Transverse colon (tissue), 4 donors: ENCODE measurements around the gene SLC4A5. TPM values are rescaled to one million over a fixed set of nuclear protein-coding genes. Genes with fewer than 3 reads are reported as not detected.
"Not testable (repeated sequence)": the region's sequence is repeated elsewhere in the genome, so short reads cannot be mapped to it uniquely, and the experiment has no call there.

Experiments
- DNase-seq: peaks from one replicate; pipeline ENCODE4 v3.0.0-alpha.2; 2019
- H3K27ac ChIP-seq, 4 donors: fragments of 200-600 bp; sonication (generic); 2 replicates each; pipeline ENCODE4 v1.5.1; 2016 to 2018; ENCODE audit warnings: inconsistent platforms in 4 of 4
- H3K27me3 ChIP-seq: fragments of 200-600 bp; sonication (generic); 2 replicates; pipeline ENCODE4 v1.5.1; 2017; ENCODE audit warnings: inconsistent platforms
- H3K36me3 ChIP-seq, 4 donors: fragments of 200-600 bp; sonication (generic); 2 replicates each; pipeline ENCODE4 v1.5.1; 2017 to 2019; ENCODE audit warnings: inconsistent platforms in 4 of 4
- H3K4me1 ChIP-seq, 4 donors: fragments of 200-600 bp; sonication (generic); 2 replicates each; pipeline ENCODE4 v1.5.1; 2017 to 2020; ENCODE audit warnings: inconsistent platforms in 4 of 4
- H3K4me3 ChIP-seq, 4 donors: fragments of 200-600 bp; sonication (generic); 1 replicate in 1 of 4; 2 replicates in 3 of 4; pipeline versions ENCODE4 v1.5.1 to v1.6.1; 2017 to 2019; ENCODE audit warnings: inconsistent platforms in 4 of 4
- H3K9me3 ChIP-seq, 2 donors: fragments of 200-600 bp; sonication (generic); 2 replicates each; pipeline ENCODE4 v1.5.1; 2017 to 2019; ENCODE audit warnings: inconsistent platforms in 2 of 2
- EP300 ChIP-seq: sonication (generic); formaldehyde crosslinking; IDR thresholded peaks from one replicate; pipeline ENCODE4 v1.6.1; 2017; ENCODE audit warnings: antibody characterized with exemption, low read depth
- POLR2A ChIP-seq: fragments of 450-650 bp; IDR thresholded peaks from one replicate; pipeline ENCODE4 v1.6.1; 2016; ENCODE audit warnings: antibody characterized with exemption, mild to moderate bottlenecking, moderate library complexity
- POLR2AphosphoS5 ChIP-seq, 3 donors: sonication (generic); formaldehyde crosslinking; IDR thresholded peaks; one replicate each; pipeline ENCODE4 v1.6.1; 2016; ENCODE audit warnings: antibody characterized with exemption in 3 of 3
- WGBS, 2 donors: methylation state at CpG; one replicate each; pipeline ENCODE4 v1.1.5; 2018; ENCODE audit warnings: low coverage in 1 of 2; 5-methylcytosine and 5-hydroxymethylcytosine counted together
- in situ Hi-C, 4 donors: fragments of 200-750 bp; cut with MboI; loops; one replicate each; pipeline versions ENCODE4 v1.15.0 to v1.15.1; 2017; ENCODE audit warnings: low sequenced_read_pairs in 3 of 4, low pct_ligation_motif_present in 1 of 4, low pct_unique_long_range_greater_than_20kb in 1 of 4
- intact Hi-C: fragments of 100-400 bp; cut with DNase I; formaldehyde crosslinking; loops from one replicate; pipeline ENCODE4 v1.15.1; 2023; ENCODE audit warnings: low total_unique reads
- total RNA-seq, 4 donors: library from RNA; depleted of rRNA; stranded (reverse); fragments of >200 nt; gene quantifications; one replicate each; pipeline ENCODE4 v1.1.0, GENCODE V29; 2016
- TF ChIP-seq, protein P1 (sequence below), 5 experiments: fragments of 200-600 bp in 3 of 5; fragments of 450-650 bp in 2 of 5; sonication (generic) in 3 of 5; IDR thresholded peaks; 1 replicate in 2 of 5; 2 replicates in 3 of 5; pipeline ENCODE4 v1.5.1; 2016 to 2017; ENCODE audit warnings: antibody characterized with exemption in 5 of 5, inconsistent platforms in 3 of 5, mild to moderate bottlenecking in 2 of 5, moderate library complexity in 1 of 5

SLC4A5 gene
- total RNA-seq, 4 donors from 2014 or later = 0.37 to 6.1 (median 3.5) TPM

- intact Hi-C loops = no loop called here
- Histone ChIP-seq H3K27ac (no peak overlapping the region), H3K4me3 (no peak overlapping the region), H3K4me1 (peaks cover 3 to 10% (median 8%) of the 10 kb centered on the region in 4 donors), H3K36me3 (no peaks in the 10 kb centered on the region), H3K9me3 (no peaks in the 10 kb centered on the region), H3K27me3 (no peaks in the 10 kb centered on the region)
- in situ Hi-C loops = no loop called here
- no peak for DNase-seq
- WGBS, 2 donors = 60 to 79% methylated on average over 1 of the region's 1 CpG
- TF ChIP-seq, protein P1, sequence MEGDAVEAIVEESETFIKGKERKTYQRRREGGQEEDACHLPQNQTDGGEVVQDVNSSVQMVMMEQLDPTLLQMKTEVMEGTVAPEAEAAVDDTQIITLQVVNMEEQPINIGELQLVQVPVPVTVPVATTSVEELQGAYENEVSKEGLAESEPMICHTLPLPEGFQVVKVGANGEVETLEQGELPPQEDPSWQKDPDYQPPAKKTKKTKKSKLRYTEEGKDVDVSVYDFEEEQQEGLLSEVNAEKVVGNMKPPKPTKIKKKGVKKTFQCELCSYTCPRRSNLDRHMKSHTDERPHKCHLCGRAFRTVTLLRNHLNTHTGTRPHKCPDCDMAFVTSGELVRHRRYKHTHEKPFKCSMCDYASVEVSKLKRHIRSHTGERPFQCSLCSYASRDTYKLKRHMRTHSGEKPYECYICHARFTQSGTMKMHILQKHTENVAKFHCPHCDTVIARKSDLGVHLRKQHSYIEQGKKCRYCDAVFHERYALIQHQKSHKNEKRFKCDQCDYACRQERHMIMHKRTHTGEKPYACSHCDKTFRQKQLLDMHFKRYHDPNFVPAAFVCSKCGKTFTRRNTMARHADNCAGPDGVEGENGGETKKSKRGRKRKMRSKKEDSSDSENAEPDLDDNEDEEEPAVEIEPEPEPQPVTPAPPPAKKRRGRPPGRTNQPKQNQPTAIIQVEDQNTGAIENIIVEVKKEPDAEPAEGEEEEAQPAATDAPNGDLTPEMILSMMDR (IDR thresholded peaks at IDR 0.05) = no peak
- no peak for TF ChIP-seq EP300
- TF ChIP-seq POLR2A = no peak
- TF ChIP-seq POLR2AphosphoS5 (IDR thresholded peaks at IDR 0.05) = no peak
Measured at GRCh38 chr2:74194799-74195198, 148.4 kb downstream of the SLC4A5 start.

- H3K4me3 ChIP-seq = no peak overlapping the region
- in situ Hi-C loops = no loop called here
- intact Hi-C loops = no loop called here
- no peaks in the 10 kb centered on the region for H3K9me3 ChIP-seq
- TF ChIP-seq EP300 (no peak), POLR2A (no peak)
- 72 to 92% methylated on average over 2 to 6 of the region's 6 CpGs for WGBS, 2 donors
- H3K27me3 ChIP-seq = no peaks in the 10 kb centered on the region
- H3K27ac ChIP-seq = no peak overlapping the region
- H3K4me1 ChIP-seq = no peaks in the 10 kb centered on the region
- DNase-seq = no peak
- H3K36me3 ChIP-seq = no peaks in the 10 kb centered on the region
Measured at GRCh38 chr2:74191596-74192380, 151.4 kb downstream of the SLC4A5 start.

- intact Hi-C loops (no loop called here), in situ Hi-C loops (no loop called here)
- WGBS, 2 donors = 93 to 97% methylated on average over 3 of the region's 3 CpGs
- Histone ChIP-seq H3K27me3 (no peaks in the 10 kb centered on the region), H3K9me3 (no peaks in the 10 kb centered on the region), H3K27ac (no peak overlapping the region), H3K36me3 (no peaks in the 10 kb centered on the region), H3K4me3 (no peak overlapping the region), H3K4me1 (no peaks in the 10 kb centered on the region)
- no peak for DNase-seq
- TF ChIP-seq EP300 = no peak
- no peak for TF ChIP-seq POLR2AphosphoS5 (IDR thresholded peaks at IDR 0.05)
- TF ChIP-seq POLR2A = no peak
- TF ChIP-seq, protein P1 (IDR thresholded peaks at IDR 0.05) = no peak
Measured at GRCh38 chr2:74188696-74189095, 154.5 kb downstream of the SLC4A5 start.

DNA sequence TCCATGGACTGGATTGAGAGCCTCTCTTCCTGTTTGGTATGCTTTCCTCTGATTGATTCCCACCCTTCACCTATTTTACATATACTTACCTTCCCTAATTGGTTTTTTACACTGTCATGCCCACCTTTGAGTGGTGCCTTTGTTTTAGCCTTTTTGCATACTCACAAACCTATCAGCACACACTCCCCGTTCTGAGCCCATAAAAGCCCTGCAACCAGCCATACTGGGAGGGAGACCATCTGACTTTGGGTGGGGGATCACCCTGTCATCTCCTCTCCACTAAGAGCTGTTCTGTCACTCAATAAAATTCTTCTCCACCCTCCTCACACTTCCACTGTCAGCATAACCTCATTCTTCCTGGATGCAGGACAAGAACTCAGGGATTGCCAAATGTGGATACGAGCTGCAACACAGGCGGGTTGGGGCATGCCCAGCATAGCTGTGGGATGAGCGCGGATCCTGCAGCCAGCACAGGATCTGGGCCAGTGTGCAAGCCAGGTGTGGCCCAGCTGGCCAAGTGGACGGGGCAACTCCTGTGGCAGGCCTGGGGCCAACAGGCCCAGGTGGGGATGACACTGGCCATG lies 155.1 kb downstream of the SLC4A5 start:
- Histone ChIP-seq H3K27me3 (no peaks in the 10 kb centered on the region), H3K36me3 (no peaks in the 10 kb centered on the region), H3K27ac (no peak overlapping the region), H3K4me3 (no peak overlapping the region), H3K9me3 (no peaks in the 10 kb centered on the region), H3K4me1 (no peaks in the 10 kb centered on the region)
- 83 to 92% methylated on average over 1 to 6 of the region's 6 CpGs for WGBS, 2 donors
- TF ChIP-seq POLR2A (no peak), POLR2AphosphoS5 (IDR thresholded peaks at IDR 0.05) (no peak), EP300 (no peak)
- TF ChIP-seq, protein P1 (IDR thresholded peaks at IDR 0.05) = no peak
- intact Hi-C loops = no loop called here
- in situ Hi-C loops = no loop called here
- DNase-seq = no peak

DNA sequence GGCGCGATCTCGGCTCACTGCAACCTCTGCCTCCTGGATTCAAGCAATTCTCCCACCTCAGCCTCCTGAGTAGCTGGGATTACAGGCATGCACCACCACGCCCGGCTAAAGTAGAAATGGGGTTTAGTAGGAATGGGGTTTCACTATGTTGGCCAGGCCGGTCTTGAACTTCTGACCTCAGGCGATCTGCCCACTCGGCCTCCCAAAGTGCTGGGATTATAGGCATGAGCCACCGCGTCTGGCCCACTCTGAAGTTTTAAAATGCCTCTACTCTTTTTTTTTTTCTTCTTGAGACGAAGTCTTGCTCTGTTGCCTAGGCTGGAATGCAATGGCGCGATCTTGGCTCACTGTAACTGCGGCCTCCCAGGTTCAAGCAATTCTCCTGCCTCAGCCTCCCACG lies 156.5 kb downstream of the SLC4A5 start:
- 91 to 93% methylated on average over 9 to 15 of the region's 15 CpGs for WGBS, 2 donors
- H3K9me3 ChIP-seq, H3K27me3 ChIP-seq, H3K4me1 ChIP-seq, H3K4me3 ChIP-seq, in situ Hi-C loops, H3K36me3 ChIP-seq, DNase-seq, intact Hi-C loops: not testable (repeated sequence)
- H3K27ac ChIP-seq = peak overlapping the region in 3 of 4 donors; percentile 34 to 44 (median 39)
